Hepatic stellate cell (primary cell): ENCODE data around the gene GNRHR.
"Not testable (repeated sequence)": the region's sequence is repeated elsewhere in the genome, so short reads cannot be mapped to it uniquely, and the experiment has no call there.

Experiments
- DNase-seq: peaks from one replicate; pipeline ENCODE4 v3.0.0; 2011; ENCODE audit warnings: low spot score

GNRHR gene, protein sequence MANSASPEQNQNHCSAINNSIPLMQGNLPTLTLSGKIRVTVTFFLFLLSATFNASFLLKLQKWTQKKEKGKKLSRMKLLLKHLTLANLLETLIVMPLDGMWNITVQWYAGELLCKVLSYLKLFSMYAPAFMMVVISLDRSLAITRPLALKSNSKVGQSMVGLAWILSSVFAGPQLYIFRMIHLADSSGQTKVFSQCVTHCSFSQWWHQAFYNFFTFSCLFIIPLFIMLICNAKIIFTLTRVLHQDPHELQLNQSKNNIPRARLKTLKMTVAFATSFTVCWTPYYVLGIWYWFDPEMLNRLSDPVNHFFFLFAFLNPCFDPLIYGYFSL

DNA sequence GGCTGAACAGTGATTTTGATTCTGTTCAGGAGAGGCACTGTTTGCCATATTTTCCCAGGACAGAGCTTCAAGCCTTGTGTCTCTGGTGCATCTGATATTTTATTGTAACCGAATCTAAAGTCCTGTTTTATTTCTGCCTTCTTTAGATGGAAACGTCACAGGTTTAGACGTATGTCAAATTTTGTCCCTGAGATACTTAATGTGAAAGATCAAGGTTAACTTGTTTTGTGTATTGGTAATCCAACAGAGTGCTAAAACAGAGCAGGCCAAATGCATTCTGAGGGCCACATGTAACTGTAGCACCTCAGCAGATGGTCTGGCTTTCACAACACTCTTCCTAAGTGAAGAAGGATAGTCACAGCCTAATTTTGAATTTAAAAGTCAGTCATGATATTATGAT lies at the start of gene GNRHR:
Gene GNRHR (minus strand): TSS at position 101 of the 400 bp plus-strand sequence. CDS start 53 bp downstream, at position 48.
- no peak for DNase-seq

DNA sequence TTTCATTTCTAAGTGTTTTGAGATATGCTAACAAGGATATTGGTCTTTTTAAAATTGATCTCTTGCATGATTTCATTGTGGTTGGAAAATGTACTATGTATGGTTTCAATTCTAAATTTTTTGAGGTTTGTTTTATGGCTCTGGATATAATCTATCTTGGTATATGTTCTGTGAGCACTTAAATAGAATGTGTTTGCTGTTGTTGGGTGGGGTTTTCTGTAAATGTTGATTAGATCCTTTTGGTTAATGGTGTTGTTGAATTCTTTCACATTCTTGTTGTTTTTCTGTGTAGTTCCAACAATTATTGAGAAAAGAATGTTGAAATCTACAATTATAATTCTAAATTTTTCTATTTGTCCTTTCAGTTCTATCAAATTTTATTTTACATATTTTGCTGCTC lies 42.6 kb upstream of the GNRHR start:
- no peak for DNase-seq

DNA sequence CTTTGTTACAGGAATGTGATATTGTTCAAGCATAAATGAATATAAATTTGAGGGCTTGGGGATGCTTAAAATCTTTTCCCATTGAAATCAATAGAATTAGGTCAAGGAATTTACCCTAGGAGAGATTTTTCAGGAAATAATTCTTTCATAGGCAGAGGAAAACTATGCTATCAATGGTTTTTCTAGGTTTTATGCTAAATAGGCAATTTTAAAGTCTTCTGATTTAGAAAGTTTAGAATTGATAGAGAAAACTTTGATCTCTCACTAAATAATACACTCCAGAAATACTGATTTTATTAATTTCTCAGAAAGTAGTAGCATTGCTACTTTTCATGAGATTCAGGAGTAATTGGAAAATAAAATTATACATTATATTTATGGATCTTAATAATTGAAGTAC lies 36.5 kb upstream of the GNRHR start:
- DNase-seq: no peak

DNA sequence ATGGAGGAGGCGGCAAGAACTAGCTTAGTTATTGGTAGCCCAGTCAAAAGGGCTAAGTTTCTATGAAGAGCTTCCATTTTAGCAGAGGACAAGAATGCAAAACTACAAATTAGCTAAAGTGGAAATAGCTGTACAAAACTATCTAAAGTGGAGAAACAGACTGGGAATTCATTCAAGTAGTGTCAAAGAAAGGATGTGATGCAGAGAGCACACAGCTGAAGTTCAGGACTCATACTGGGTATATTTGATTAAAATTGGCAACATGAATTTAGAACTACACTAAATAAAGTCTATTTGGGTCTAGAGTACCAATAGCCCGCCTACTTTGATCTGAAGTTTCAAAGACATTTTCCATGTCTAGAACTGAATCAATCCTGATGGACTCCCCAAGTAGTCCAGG lies 33.1 kb upstream of the GNRHR start:
- DNase-seq: no peak

DNA sequence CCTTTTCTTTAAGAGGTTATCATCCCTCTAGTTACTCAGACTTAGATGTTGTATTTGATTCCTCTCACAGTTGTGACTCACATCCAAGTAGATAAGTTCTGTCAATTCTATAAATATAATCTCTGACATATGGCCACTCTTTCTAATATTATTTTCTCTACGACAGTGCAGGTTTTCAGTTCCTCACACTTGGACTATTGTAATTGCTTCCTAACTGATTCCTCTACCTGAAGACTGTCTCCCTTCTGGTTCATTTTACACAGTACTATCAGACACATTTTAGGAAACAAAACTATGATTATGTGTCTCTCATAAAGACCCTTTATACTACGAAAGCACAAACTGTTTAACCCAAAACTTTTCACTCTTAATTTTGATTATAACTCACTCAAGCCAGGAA lies 31.3 kb upstream of the GNRHR start:
- DNase-seq: no peak

DNA sequence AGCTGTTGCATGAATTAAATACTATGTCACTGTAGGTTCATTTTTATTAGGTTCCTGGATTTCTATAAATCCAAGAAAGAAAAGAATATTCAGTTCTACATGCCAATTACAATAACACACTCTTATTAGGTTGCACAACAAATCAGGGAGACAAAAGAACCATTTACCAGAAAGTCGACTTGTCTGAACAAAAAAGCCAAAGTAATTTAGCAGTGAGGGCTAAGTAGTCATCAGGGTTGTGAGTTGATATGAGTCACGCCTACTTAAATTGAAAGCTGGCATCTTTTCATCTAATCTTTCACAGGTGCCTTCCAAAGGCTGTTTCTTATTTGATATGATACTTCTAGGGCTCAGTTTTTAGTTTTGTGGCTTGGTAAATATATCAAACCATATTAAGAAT lies 25.4 kb upstream of the GNRHR start:
- no peak for DNase-seq

DNA sequence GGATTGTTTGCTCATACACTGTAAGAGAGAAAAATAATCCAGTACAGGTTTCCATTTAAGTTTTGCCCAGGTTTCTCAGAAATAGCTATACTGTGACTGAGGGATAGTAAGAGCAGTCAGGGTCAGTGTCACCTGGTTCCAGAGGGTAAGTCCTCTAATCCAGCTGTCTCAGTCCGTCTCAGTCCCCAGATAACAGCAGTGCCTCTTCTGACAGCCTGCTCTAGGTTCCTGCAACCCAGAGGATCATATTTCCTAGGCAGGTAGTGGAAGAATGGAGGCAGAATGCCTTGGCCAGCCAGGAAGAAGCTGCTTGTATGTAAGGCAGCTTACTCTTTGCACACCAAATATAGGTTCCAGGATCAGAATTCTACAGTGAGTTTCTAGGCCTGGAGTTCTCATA lies 22.6 kb upstream of the GNRHR start:
- no peak for DNase-seq

DNA sequence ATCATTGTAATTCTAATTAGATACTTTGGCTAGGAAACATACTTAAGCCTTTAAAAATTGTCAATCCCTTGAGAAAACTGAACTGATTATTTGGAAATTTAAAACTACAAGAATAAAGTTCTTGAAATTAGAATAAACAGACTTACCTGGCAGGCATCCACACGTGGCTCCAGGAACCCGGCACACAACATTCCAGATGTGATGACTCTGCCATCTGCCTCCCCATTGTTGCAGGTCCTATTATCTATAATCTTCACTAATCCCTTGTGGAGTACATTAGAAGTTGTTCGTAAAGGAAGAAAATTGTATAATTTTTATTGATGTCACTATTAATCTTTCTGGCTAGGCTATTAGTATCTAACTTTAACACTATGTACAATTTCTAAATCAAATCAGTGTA lies 16.2 kb upstream of the GNRHR start:
- no peak for DNase-seq

DNA sequence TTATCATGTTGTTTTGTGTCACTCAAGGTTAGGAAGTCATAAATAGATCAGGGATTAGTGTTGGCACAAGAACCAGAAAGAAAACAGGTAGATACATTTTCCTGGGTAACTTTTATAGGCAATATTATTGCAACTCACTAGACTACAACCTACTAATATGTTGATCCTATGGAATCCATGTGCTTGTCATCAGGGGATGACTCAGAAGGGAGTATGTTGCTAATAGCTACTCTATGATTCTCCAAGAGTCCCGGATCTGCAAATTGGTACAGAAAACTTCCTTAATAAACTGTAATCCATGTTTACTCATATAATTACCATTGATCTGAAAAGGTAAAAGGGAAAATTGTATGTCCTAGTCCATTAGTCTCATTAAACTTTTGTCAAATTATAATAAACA lies 11.7 kb upstream of the GNRHR start:
- DNase-seq: no peak

DNA sequence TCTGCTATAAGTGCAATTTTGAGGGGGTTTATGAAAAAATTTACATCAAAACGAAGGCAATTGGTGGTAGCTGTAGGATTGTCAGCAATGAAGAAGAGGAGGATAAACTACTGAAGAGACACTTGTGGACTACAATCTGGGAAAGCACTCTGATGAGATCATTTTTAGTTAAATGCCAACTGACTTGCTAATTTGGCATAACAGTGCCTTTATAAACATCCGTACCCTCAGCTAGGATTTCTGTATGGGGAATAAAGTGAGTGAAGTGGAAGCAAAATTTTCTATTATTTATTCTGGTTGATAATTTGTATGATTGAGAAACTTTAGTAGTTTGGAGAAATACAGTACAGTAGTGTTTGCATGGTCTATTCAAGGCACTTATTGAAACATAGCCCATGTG lies 11.2 kb upstream of the GNRHR start:
- DNase-seq: no peak

DNA sequence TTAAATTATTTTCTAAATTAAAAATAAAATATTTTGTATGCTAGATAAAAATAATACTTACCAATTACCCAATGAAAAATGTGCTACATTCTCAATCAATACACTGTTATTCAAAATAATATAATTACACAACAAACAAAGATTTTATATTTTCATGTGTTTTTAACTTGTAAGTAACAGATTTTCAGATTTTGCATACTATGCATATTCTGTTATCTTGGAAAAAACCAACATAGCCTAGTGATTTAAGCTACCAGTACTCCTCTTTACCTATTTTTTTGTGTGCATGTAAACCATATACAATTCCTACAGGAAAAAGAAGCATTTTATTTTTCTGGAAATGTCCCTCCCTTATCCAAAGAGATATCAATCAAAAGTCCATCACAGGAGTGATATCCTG lies 10.0 kb upstream of the GNRHR start:
- DNase-seq: no peak

DNA sequence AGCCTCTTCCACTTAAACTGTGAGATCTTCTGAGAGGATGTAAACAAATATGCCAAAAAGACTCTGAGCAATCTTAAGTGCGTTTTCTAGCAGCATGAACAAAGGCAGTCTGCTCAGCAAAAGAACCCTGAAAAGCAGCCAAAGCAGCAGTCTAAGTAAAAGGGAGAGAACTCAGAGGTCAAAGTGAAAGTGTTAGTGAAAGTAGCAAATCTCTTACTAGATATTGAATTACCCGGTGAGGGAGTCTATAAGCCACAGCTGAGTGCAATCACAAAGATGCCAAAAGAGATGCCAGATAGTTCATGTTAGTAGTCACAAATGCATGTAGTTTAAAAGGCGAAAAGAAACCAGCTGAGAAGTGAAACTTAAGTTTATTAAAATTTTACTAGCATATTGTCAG lies 7.9 kb upstream of the GNRHR start:
- DNase-seq: no peak

DNA sequence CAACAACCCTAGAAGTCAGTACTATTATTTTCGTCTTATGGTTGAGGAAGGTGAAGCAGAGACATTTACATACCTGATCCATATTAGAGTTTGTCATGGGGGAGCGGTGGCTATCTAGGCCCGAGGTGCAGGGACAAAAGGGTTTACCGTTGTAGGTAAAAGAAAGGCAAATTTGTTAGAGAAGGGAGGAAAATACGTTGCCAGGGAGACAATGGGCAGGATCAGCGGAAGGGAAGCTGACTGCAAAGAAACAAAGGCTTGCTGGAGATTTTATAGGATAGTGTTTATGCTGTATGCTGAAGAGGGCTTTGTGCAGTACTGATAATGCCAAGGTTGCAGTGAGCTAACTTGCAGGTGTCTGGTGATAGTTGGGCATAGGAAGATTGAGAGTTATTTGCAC lies 2.8 kb upstream of the GNRHR start:
- DNase-seq: not testable (repeated sequence)

DNA sequence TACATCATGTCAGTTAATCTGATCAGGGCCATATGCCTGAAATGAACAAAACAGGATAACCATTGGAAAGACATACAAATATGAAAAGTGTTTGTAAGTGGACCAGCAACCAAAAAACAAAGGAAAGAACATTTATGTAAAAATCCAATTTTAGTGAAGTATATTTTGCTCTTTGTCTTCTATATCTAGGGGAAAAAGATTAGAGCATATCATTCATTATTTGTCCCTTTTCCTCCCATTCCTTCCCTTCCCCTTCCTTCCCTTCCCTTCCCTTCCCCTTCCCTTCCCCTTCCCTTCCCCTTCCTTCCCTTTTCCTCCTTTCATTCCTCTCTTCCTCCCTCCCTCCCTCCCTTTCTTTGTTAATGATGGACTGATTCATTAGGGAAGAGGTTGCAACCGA lies 1.8 kb upstream of the GNRHR start:
- no peak for DNase-seq

DNA sequence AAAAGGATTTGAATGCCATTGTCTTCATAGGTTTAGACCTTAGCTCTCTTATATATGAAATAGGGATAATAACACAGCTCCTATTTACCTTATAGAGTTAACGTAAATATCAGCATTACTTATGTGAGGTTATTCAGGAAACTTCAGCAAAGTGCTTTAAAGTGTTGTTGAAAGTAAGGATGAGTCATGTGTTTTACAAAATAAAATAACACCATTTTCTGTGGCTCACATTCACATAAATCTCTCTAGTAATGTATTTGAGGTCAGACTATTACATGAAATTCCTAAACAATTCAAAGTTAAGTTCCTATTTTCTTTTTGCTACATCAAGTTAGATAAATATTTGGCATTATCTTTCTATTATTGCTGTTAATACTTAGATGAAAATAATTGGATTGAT lies 2.9 kb downstream of the GNRHR start:
- no peak for DNase-seq

DNA sequence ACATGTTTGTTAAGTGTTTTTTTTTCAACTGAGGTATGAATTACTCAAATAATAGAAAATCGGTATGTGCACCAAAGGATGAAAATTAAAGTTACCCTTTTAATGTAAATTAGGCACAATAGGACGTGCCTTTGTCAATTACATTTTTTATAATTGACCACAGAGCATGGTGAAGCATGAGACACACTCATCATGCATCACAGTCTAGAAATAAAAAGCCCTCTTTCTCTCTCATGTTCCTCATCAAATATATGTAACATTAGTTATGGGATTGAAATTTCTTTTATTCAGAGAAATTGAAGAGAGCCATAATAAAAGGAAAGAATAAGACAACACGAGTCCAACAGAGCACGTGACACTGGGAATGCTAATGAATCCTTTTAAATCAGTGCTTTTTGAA lies 3.5 kb downstream of the GNRHR start:
- DNase-seq: no peak

DNA sequence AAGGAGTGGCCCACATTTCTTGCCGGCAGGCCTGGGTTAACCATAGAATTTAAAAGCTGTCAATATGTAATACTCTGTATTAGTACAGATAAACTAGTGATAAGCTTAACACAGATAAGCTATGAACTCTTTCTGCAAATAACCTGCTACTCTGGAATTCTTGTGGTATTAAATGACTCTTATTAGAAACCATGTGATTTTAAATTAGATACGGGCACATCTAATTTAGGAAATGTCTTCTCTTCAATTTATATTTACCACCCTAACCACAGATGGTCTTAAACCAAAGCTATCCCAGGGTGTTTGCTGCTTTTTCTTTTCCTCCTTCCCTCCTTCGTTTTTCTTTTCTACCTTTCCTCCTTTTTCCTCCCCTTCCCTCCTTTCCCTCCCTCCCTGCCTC lies 4.9 kb downstream of the GNRHR start:
- no peak for DNase-seq

DNA sequence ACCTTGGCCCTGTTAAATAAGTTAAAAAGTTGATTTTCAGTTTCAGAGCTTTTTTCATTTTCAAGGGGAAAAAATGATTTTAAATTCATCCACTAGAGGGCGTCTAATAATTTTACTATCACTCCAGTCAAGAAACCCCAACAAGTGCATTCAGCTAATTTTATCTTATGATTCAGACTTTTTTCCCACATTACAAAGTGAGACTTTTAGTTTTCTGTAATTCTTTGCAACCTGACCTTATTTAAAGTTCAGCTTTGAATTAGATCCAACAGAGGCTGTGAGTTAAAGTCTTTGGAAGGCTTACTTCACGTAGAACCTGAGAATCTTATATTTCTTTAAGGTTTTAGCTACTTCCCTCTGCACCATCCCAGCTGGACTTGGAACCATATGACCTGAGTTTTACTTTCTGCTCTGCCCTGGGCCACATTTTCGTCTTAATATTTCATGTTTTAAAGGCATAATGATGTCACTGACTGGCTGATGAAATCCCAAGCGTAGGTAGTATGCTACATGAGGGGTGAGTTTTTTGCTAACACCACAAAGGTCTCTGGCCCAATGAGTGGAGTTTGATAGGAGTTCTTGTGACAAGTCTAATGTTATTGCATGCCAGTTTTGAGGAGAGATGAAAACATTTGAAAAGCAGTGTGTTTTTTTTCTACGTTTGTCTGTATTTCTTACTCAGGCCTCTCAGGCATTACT lies 7.2 kb downstream of the GNRHR start:
- DNase-seq: peak; percentile 8

DNA sequence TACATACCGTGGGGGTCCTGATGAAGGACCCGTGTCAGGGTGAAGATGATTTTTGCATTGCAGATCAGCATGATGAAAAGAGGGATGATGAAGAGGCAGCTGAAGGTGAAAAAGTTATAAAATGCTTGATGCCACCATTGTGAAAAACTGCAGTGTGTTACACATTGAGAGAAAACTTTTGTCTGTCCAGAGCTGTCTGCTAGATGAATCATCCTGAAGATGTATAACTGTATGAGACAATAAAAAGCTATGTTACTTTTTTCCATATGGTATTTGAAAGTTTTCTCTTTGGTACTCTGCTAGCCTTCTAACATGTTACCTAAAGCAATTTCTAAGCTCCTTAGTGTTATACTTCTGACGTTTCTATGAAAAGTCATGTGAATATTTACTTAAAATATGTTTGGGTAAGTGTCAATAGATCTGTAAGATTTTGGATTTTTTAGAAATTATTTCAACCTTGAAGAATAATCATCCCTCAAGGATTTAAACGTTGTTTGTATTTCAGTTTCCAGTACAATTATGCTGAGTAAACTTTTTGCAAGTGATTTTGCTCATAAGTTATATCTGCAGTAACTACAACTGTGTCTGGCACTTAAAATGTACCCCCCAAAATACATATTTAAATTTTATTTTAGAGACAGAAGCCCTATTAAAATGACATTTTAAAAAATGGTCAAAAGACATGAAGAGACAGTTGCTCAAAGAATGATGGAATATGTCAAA lies 9.5 kb downstream of the GNRHR start:
- DNase-seq: no peak

DNA sequence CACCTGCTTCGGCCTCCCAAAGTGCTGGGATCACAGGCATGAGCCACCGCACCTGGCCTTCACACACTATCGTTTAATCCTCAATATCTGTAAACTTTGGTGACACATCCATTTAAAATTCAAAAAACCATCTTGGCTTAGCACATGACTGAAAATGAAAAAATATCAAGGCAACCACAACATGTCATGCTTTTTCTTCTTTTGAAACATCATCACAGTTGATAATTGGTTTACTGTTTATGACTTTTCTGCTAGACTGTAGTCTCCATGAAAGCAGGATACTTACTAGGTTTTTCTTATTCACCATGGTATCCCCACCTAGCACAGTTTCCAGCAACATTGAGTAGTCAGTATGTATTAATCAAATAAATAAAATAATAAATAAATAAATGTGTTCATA lies 11.0 kb downstream of the GNRHR start:
- no peak for DNase-seq

DNA sequence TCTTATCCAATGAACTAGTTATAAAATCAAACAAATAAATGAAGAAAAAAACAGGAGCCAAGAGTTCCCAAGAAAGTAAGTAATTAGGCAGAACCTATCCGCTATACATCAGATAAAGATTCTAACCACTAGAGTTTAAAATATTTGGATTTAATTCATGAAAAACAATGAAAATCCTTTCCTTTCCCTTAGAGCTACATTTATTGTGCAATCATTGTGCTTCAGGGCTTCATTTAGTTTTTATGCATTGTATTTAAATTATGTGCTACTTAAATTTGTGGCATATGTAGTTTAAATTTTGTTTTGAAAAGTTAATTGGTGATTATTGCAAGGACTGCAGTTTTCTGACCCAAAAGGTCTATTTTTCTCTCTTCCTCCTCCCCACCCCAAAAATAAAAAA lies 17.9 kb downstream of the GNRHR start:
- no peak for DNase-seq

DNA sequence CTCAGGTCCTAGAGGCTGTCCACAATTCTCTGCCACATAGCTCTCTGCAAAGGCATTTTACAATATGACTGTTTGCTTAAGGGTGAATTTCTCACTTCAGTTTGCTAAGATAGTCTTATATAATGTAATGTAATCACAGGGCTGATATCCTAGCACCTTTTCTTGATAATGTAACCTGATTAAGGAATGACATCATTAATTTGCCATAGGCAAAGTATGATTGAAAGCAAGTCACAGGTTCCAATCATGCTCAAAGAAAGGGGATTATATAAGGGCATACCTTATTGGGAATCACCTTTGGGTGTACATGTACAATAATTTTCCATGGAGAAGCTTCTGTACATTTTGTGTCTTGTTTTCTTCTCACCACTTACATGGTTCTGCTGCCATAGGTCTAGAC lies 18.9 kb downstream of the GNRHR start:
- DNase-seq: no peak

DNA sequence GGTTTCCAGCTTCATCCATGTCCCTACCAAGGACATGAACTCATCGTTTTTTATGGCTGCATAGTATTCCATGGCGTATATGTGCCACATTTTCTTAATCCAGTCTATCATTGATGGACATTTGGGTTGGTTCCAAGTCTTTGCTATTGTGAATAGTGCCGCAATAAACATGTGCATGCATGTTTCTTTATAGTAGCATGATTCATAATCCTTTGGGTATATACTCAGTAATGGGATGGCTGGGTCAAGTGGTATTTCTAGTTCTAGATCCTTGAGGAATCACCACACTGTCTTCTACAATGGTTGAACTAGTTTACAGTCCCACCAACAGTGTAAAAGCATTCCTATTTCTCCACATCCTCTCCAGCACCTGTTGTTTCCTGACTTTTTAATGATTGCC lies 23.7 kb downstream of the GNRHR start:
- DNase-seq: not testable (repeated sequence)
